KMS-11 (cell line): ENCODE data around the gene PPP2CA.

ENCODE experiments used
- H2AFZ ChIP-seq: fragments of 200-600 bp; sonication (generic); 2 replicates; pipeline ENCODE4 v1.6.1; 2016; ENCODE audit warnings: antibody characterized with exemption, mixed run types, low read depth
- H3K27ac ChIP-seq: fragments of 200-600 bp; sonication (generic); 2 replicates; pipeline ENCODE4 v1.6.1; 2016; ENCODE audit warnings: mild to moderate bottlenecking, mixed run types
- H3K27me3 ChIP-seq: fragments of 200-600 bp; sonication (generic); 2 replicates; pipeline ENCODE4 v1.6.1; 2017; ENCODE audit warnings: mild to moderate bottlenecking, low read depth, mixed run types, moderate library complexity; ENCODE audit not compliant: insufficient read depth
- H3K36me3 ChIP-seq: fragments of 200-600 bp; sonication (generic); 2 replicates; pipeline ENCODE4 v1.6.1; 2017; ENCODE audit warnings: mild to moderate bottlenecking, mixed run types; ENCODE audit not compliant: insufficient read depth
- H3K4me1 ChIP-seq: fragments of 200-600 bp; sonication (generic); 2 replicates; pipeline ENCODE4 v1.6.1; 2016; ENCODE audit warnings: mild to moderate bottlenecking, low read depth, mixed run types; ENCODE audit not compliant: poor library complexity, severe bottlenecking
- H3K4me2 ChIP-seq: fragments of 200-600 bp; sonication (generic); 2 replicates; pipeline ENCODE4 v1.7.0; 2016; ENCODE audit warnings: mild to moderate bottlenecking, mixed run types
- H3K4me3 ChIP-seq: fragments of 200-600 bp; sonication (generic); IDR thresholded peaks from 2 replicates; pipeline ENCODE4 v1.6.1; 2017; ENCODE audit warnings: low read depth, low read length, mixed read lengths; ENCODE audit not compliant: insufficient read depth
- H3K79me2 ChIP-seq: fragments of 200-600 bp; sonication (generic); 2 replicates; pipeline ENCODE4 v1.6.1; 2016; ENCODE audit warnings: low read depth, mixed run types; ENCODE audit not compliant: insufficient read depth
- H3K9ac ChIP-seq: fragments of 200-600 bp; sonication (generic); 2 replicates; pipeline ENCODE4 v1.6.1; 2016; ENCODE audit warnings: mild to moderate bottlenecking, mixed run types
- H4K20me1 ChIP-seq: fragments of 200-600 bp; sonication (generic); 2 replicates; pipeline ENCODE4 v1.6.1; 2016; ENCODE audit warnings: mild to moderate bottlenecking, mixed run types; ENCODE audit not compliant: insufficient read depth
- CTCF ChIP-seq: fragments of 200-600 bp; sonication (generic); conservative IDR thresholded peaks from 2 replicates; pipeline ENCODE4 v1.6.1; 2017; ENCODE audit warnings: low read depth, mild to moderate bottlenecking, antibody characterized with exemption, low read length, moderate library complexity, mixed read lengths

The PPP2CA gene

GRCh38 chr5:134206627-134207160 is 19.2 kb downstream of the PPP2CA start:
- no peak overlapping the region for H3K4me3 ChIP-seq
- no peak overlapping the region for H3K27ac ChIP-seq
- no peaks in the 10 kb centered on the region for H3K27me3 ChIP-seq
- H4K20me1 ChIP-seq, result peaks cover 42% of the 10 kb centered on the region
- H3K36me3 ChIP-seq, result 0 out of 2 replicates have a peak, but pooled peaks cover 3% of the 10 kb centered on the region
- peaks cover 20% of the 10 kb centered on the region for H3K4me1 ChIP-seq
- H3K79me2 ChIP-seq, result peaks cover 87% of the 10 kb centered on the region
- no peak overlapping the region for H2AFZ ChIP-seq
- TF ChIP-seq CTCF, result no peak
- H3K4me2 ChIP-seq, result no peak overlapping the region
- H3K9ac ChIP-seq, result no peak overlapping the region

GRCh38 chr5:134204575-134204974 is 21.3 kb downstream of the PPP2CA start:
- H4K20me1 ChIP-seq, result peaks cover 27% of the 10 kb centered on the region
- no peak overlapping the region for H2AFZ ChIP-seq
- H3K9ac ChIP-seq, result no peak overlapping the region
- no peak overlapping the region for H3K4me3 ChIP-seq
- H3K4me2 ChIP-seq, result no peak overlapping the region
- no peak overlapping the region for H3K27ac ChIP-seq
- peaks cover 5% of the 10 kb centered on the region for H3K4me1 ChIP-seq
- no peak for TF ChIP-seq CTCF
- H3K36me3 ChIP-seq, result peaks cover 3% of the 10 kb centered on the region; the same call in 1 of the 2 replicates
- no peaks in the 10 kb centered on the region for H3K27me3 ChIP-seq
- H3K79me2 ChIP-seq, result peaks cover 66% of the 10 kb centered on the region

DNA sequence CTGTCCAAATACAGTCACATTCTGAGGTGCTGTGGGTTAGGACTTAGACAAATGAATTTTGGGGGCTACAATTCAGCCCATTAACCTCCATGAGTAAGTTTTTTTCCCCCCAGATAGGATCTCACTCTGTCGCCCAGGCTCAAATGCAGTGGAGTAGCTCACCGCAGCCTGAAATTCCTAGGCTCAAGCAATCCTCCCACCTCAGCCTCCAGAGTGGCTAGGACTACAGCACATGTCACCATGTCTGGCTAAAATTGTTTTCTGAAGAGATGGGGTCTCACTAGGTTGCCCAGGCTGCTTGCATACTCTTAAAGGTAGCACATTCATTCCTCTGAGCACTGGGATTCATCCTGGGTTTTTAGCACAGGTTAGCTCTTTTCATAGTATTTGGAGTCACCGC is 22.2 kb downstream of the PPP2CA start:
- Histone ChIP-seq H3K27me3 (no peaks in the 10 kb centered on the region), H3K4me3 (no peak overlapping the region), H3K4me2 (no peak overlapping the region), H3K36me3 (peaks cover 3% of the 10 kb centered on the region; the same call in 1 of the 2 replicates), H2AFZ (no peak overlapping the region), H3K9ac (no peak overlapping the region), H4K20me1 (peaks cover 17% of the 10 kb centered on the region), H3K4me1 (no peaks in the 10 kb centered on the region), H3K79me2 (peaks cover 56% of the 10 kb centered on the region), H3K27ac (no peak overlapping the region)
- no peak for TF ChIP-seq CTCF

DNA sequence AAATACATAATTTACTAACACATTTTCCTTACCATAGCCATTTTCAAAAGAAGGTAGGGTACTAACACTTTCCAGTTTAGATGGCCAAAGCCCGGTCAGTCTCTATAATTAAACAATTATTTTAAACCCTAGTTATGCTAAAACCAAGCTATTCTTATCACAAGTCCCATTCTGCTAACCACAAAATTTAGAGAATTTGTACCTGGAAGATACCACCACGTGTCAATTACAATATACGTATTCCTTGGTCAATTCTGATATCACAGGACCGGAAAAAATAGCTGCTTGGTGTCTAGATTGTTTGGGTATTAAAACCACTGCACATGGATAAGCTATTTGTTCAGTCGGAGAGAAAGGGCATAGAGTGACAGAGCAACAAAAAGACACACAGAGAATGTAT is 30.2 kb downstream of the PPP2CA start:
- no peak overlapping the region for H3K27ac ChIP-seq
- no peaks in the 10 kb centered on the region for H3K4me1 ChIP-seq
- H3K27me3 ChIP-seq, result no peaks in the 10 kb centered on the region
- no peak overlapping the region for H2AFZ ChIP-seq
- H3K9ac ChIP-seq, result no peak overlapping the region
- no peak for TF ChIP-seq CTCF
- H3K4me2 ChIP-seq, result no peak overlapping the region
- no peaks in the 10 kb centered on the region for H4K20me1 ChIP-seq
- no peaks in the 10 kb centered on the region for H3K79me2 ChIP-seq
- no peak overlapping the region for H3K4me3 ChIP-seq
- no peaks in the 10 kb centered on the region; the same call in 1 of the 2 replicates for H3K36me3 ChIP-seq
